ENCODE results near the gene OR10Z1. TPM values are rescaled to one million over a fixed set of nuclear protein-coding genes. Genes with fewer than 3 reads are reported as not detected.

Gene OR10Z1
- total RNA-seq (2014; rRNA removed; shearing (Covaris generic); ENCODE audit: low replicate concordance) = not detected in 2 replicates

GRCh38 chr1:158604968-158605367, at the start of gene OR10Z1:
Gene OR10Z1, plus strand, starts transcription at chr1:158605268. Its CDS starts 1,171 bp downstream, at chr1:158606439.
- in situ Hi-C loops (cut with HindIII; ENCODE audit: low pct_unique_long_range_greater_than_20kb, low sequenced_read_pairs) = no loop called here
- DNase-seq (ENCODE audit: low read depth) = no peak

GRCh38 chr1:158559696-158560095, 45.4 kb upstream of the OR10Z1 start:
- no peak for DNase-seq (ENCODE audit: low read depth)
- in situ Hi-C loops (cut with HindIII; ENCODE audit: low pct_unique_long_range_greater_than_20kb, low sequenced_read_pairs) = no loop called here

GRCh38 chr1:158563853-158564252, 41.2 kb upstream of the OR10Z1 start:
- DNase-seq (ENCODE audit: low read depth) = no peak
- in situ Hi-C loops (cut with HindIII; ENCODE audit: low pct_unique_long_range_greater_than_20kb, low sequenced_read_pairs) = no loop called here

- in situ Hi-C loops (cut with HindIII; ENCODE audit: low pct_unique_long_range_greater_than_20kb, low sequenced_read_pairs) = no loop called here
- no peak for DNase-seq (ENCODE audit: low read depth)
Measured at GRCh38 chr1:158564608-158565007, 40.5 kb upstream of the OR10Z1 start.

GRCh38 chr1:158570480-158570879, 34.6 kb upstream of the OR10Z1 start, which contains the start of gene OR6P1:
Gene OR6P1, minus strand, starts transcription at chr1:158570580. Its CDS starts 6,976 bp downstream, at chr1:158563604.
- in situ Hi-C loops (cut with HindIII; ENCODE audit: low pct_unique_long_range_greater_than_20kb, low sequenced_read_pairs) = no loop called here
- DNase-seq (ENCODE audit: low read depth) = no peak

GRCh38 chr1:158572226-158572625, 32.8 kb upstream of the OR10Z1 start:
- DNase-seq (ENCODE audit: low read depth) = no peak
- in situ Hi-C loops (cut with HindIII; ENCODE audit: low pct_unique_long_range_greater_than_20kb, low sequenced_read_pairs) = no loop called here

- in situ Hi-C loops (cut with HindIII; ENCODE audit: low pct_unique_long_range_greater_than_20kb, low sequenced_read_pairs) = no loop called here
- DNase-seq (ENCODE audit: low read depth) = no peak
Measured at GRCh38 chr1:158577561-158577960, 27.5 kb upstream of the OR10Z1 start.

- in situ Hi-C loops (cut with HindIII; ENCODE audit: low pct_unique_long_range_greater_than_20kb, low sequenced_read_pairs) = no loop called here
- no peak for DNase-seq (ENCODE audit: low read depth)
Measured at GRCh38 chr1:158579733-158580132, 25.3 kb upstream of the OR10Z1 start, which contains the start of gene OR10X1. Gene OR10X1, minus strand, starts transcription at chr1:158579899. Its CDS starts 0 bp downstream, at chr1:158579899.

GRCh38 chr1:158583962-158584361, 21.1 kb upstream of the OR10Z1 start:
- DNase-seq (ENCODE audit: low read depth) = no peak
- in situ Hi-C loops (cut with HindIII; ENCODE audit: low pct_unique_long_range_greater_than_20kb, low sequenced_read_pairs) = no loop called here

- no peak for DNase-seq (ENCODE audit: low read depth)
- in situ Hi-C loops (cut with HindIII; ENCODE audit: low pct_unique_long_range_greater_than_20kb, low sequenced_read_pairs) = no loop called here
Measured at GRCh38 chr1:158586942-158587341, 18.1 kb upstream of the OR10Z1 start.

- no peak for DNase-seq (ENCODE audit: low read depth)
- in situ Hi-C loops (cut with HindIII; ENCODE audit: low pct_unique_long_range_greater_than_20kb, low sequenced_read_pairs) = no loop called here
Measured at GRCh38 chr1:158600735-158601134, 4.3 kb upstream of the OR10Z1 start.

GRCh38 chr1:158607296-158607695, 2.2 kb downstream of the OR10Z1 start:
- DNase-seq (ENCODE audit: low read depth) = no peak
- in situ Hi-C loops (cut with HindIII; ENCODE audit: low pct_unique_long_range_greater_than_20kb, low sequenced_read_pairs) = no loop called here

GRCh38 chr1:158611916-158612315, 6.8 kb downstream of the OR10Z1 start:
- in situ Hi-C loops (cut with HindIII; ENCODE audit: low pct_unique_long_range_greater_than_20kb, low sequenced_read_pairs) = no loop called here
- no peak for DNase-seq (ENCODE audit: low read depth)

GRCh38 chr1:158613764-158614163, 8.7 kb downstream of the OR10Z1 start:
- no peak for DNase-seq (ENCODE audit: low read depth)
- in situ Hi-C loops (cut with HindIII; ENCODE audit: low pct_unique_long_range_greater_than_20kb, low sequenced_read_pairs) = no loop called here

- in situ Hi-C loops (cut with HindIII; ENCODE audit: low pct_unique_long_range_greater_than_20kb, low sequenced_read_pairs) = no loop called here
- DNase-seq (ENCODE audit: low read depth) = no peak
Measured at GRCh38 chr1:158638146-158638545, 33.1 kb downstream of the OR10Z1 start.

- no peak for DNase-seq (ENCODE audit: low read depth)
- in situ Hi-C loops (cut with HindIII; ENCODE audit: low pct_unique_long_range_greater_than_20kb, low sequenced_read_pairs) = no loop called here
Measured at GRCh38 chr1:158638904-158639303, 33.8 kb downstream of the OR10Z1 start.

GRCh38 chr1:158644449-158644848, 39.4 kb downstream of the OR10Z1 start:
- in situ Hi-C loops (cut with HindIII; ENCODE audit: low pct_unique_long_range_greater_than_20kb, low sequenced_read_pairs) = no loop called here

GRCh38 chr1:158646465-158646864, 41.4 kb downstream of the OR10Z1 start:
- no peak for DNase-seq (ENCODE audit: low read depth)
- in situ Hi-C loops (cut with HindIII; ENCODE audit: low pct_unique_long_range_greater_than_20kb, low sequenced_read_pairs) = no loop called here

More at GRCh38 chr1:158644449-158644848, 39.4 kb downstream of the OR10Z1 start:
- DNase-seq (ENCODE audit: low read depth) = no peak

- in situ Hi-C loops (cut with HindIII; ENCODE audit: low pct_unique_long_range_greater_than_20kb, low sequenced_read_pairs) = no loop called here
Measured at GRCh38 chr1:158649052-158649451, 44.0 kb downstream of the OR10Z1 start.

GRCh38 chr1:158652721-158653334, 47.8 kb downstream of the OR10Z1 start:
- no peak for DNase-seq (ENCODE audit: low read depth)
- in situ Hi-C loops (cut with HindIII; ENCODE audit: low pct_unique_long_range_greater_than_20kb, low sequenced_read_pairs) = no loop called here

More at GRCh38 chr1:158649052-158649451, 44.0 kb downstream of the OR10Z1 start:
- DNase-seq (ENCODE audit: low read depth) = no peak

Data from Caki2 (cell line).